ENCODE results near the gene ZNF420. TPM values are rescaled to one million over a fixed set of nuclear protein-coding genes. Genes with fewer than 3 reads are reported as not detected.

Gene ZNF420
- total and polyA plus RNA-seq, 2 of the 8 experiments (the other 6 are each of a cell fraction or from before 2014, with no cell fraction given), result 1.7 to 8.8 TPM

GRCh38 chr19:37148214-37148613, 70.0 kb downstream of the ZNF420 start:
- Histone ChIP-seq H3K9me3 (ENCODE audit: insufficient read depth in 2 of 2, low read depth in 1 of 2, low read length in 1 of 2) (peaks cover 53 to 64% of the 10 kb centered on the region in 2 experiments), H3K36me3 (ENCODE audit: control insufficient read depth in 2 of 4, insufficient read depth in 4 of 4, low read length in 3 of 4) (peaks cover 0 to 30% (median 9%) of the 10 kb centered on the region in 4 experiments; a peak in 7 of 8 replicates), H3K27me3 (replicated peaks in 1 of 4; ENCODE audit: control insufficient read depth in 3 of 4, extremely low read depth in 1 of 4, insufficient read depth in 3 of 4, low read length in 3 of 4) (no peaks in the 10 kb centered on the region)

More at GRCh38 chr19:37148214-37148613, 70.0 kb downstream of the ZNF420 start:
- H4K91ac ChIP-seq (replicated peaks; ENCODE audit: insufficient read length, low read length), result no peak overlapping the region
- ChIA-PET CTCF (ENCODE audit: partially characterized antibody) (no interaction called here), POLR2A (ENCODE audit: partially characterized antibody) (no interaction called here)
- H4K5ac ChIP-seq (ENCODE audit: insufficient read length, low read depth, low read length), result no peak overlapping the region
- no peak overlapping the region for H2BK12ac ChIP-seq (ENCODE audit: low read depth, low read length)
- DNase-seq (ENCODE audit: low read depth in 1 of 2, low spot score in 2 of 2) (no peak), FAIRE-seq (no peak)
- no peaks in the 10 kb centered on the region for H3K4me1 ChIP-seq (replicated peaks in 1 of 4; ENCODE audit: control insufficient read depth in 3 of 4, insufficient read depth in 4 of 4, low read length in 3 of 4)
- no peak overlapping the region for H4K8ac ChIP-seq (ENCODE audit: extremely low read depth, insufficient read depth, low read length)
- WGBS, 2 experiments (ENCODE audit: extremely low coverage in 1 of 2, insufficient coverage in 1 of 2, insufficient read length in 1 of 2, insufficient replicate concordance in 2 of 2, low coverage in 1 of 2, low lambda C conversion rate in 2 of 2, missing lambda C conversion rate in 1 of 2), result 96% methylated on average over 3 of the region's 3 CpGs; no CpG with 5 or more reads in 1 of the 2 experiments
- no peak overlapping the region for H2BK120ac ChIP-seq (replicated peaks; ENCODE audit: low read depth, low read length)
- H3K4me2 ChIP-seq (ENCODE audit: insufficient read depth in 1 of 2, low read depth in 2 of 2, low read length in 2 of 2), result no peak overlapping the region
- H3K14ac ChIP-seq (ENCODE audit: insufficient read length), result no peak overlapping the region
- no peaks in the 10 kb centered on the region for H3K79me1 ChIP-seq (ENCODE audit: low read depth, low read length)
- H2BK15ac ChIP-seq (ENCODE audit: low read length), result no peak overlapping the region
- no peak overlapping the region for H2BK20ac ChIP-seq (ENCODE audit: low read length)
- H3K4me3 ChIP-seq (ENCODE audit: extremely low read depth in 1 of 4, insufficient read depth in 2 of 4, low read depth in 3 of 4, low read length in 4 of 4), result no peak overlapping the region
- H3K23ac ChIP-seq (ENCODE audit: insufficient read length), result no peak overlapping the region
- H3K23me2 ChIP-seq (ENCODE audit: low read depth, low read length), result no peaks in the 10 kb centered on the region
- H3K18ac ChIP-seq (ENCODE audit: extremely low read depth, low read length), result no peak overlapping the region
- H3K27ac ChIP-seq (ENCODE audit: low read depth, low read length), result no peak overlapping the region
- no peak overlapping the region for H3K9ac ChIP-seq (replicated peaks in 1 of 4; ENCODE audit: extremely low read depth in 1 of 4, low read depth in 3 of 4, low read length in 3 of 4)
- H3K79me2 ChIP-seq (ENCODE audit: control insufficient read depth in 1 of 2, insufficient read depth in 2 of 2, low read length in 2 of 2), result no peaks in the 10 kb centered on the region
- no peak overlapping the region for H3K56ac ChIP-seq (replicated peaks; ENCODE audit: insufficient read length, low read depth, low read length)
- no peak overlapping the region for H2AFZ ChIP-seq (ENCODE audit: low read length)
- no peak for TF ChIP-seq SP2 (IDR thresholded peaks at IDR 0.05; ENCODE audit: low read length)
- no peak for TF ChIP-seq SUZ12 (IDR thresholded peaks at IDR 0.05; ENCODE audit: low read length)
- no peak for TF ChIP-seq NANOG (IDR thresholded peaks at IDR 0.05; ENCODE audit: insufficient read depth, low read depth, low read length, poor library complexity, severe bottlenecking)
- TF ChIP-seq, protein P1, sequence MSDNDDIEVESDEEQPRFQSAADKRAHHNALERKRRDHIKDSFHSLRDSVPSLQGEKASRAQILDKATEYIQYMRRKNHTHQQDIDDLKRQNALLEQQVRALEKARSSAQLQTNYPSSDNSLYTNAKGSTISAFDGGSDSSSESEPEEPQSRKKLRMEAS (IDR thresholded peaks at IDR 0.05), result no peak
- TF ChIP-seq, protein P2, sequence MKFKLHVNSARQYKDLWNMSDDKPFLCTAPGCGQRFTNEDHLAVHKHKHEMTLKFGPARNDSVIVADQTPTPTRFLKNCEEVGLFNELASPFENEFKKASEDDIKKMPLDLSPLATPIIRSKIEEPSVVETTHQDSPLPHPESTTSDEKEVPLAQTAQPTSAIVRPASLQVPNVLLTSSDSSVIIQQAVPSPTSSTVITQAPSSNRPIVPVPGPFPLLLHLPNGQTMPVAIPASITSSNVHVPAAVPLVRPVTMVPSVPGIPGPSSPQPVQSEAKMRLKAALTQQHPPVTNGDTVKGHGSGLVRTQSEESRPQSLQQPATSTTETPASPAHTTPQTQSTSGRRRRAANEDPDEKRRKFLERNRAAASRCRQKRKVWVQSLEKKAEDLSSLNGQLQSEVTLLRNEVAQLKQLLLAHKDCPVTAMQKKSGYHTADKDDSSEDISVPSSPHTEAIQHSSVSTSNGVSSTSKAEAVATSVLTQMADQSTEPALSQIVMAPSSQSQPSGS (IDR thresholded peaks at IDR 0.05; ENCODE audit: low read length), result no peak
- no peak overlapping the region for H3K4ac ChIP-seq (replicated peaks; ENCODE audit: insufficient read length, low read depth, low read length)
- no peak overlapping the region for H2AK5ac ChIP-seq (ENCODE audit: low read depth, low read length)
- no peaks in the 10 kb centered on the region for H4K20me1 ChIP-seq (replicated peaks in 1 of 2; ENCODE audit: control insufficient read depth in 1 of 2, insufficient read depth in 2 of 2, low read length in 2 of 2)
- H2BK5ac ChIP-seq (ENCODE audit: low read depth, low read length), result no peak overlapping the region

Data from H1 (cell line).